GM12873 (cell line): ENCODE measurements around the gene CEP63.
A peak's percentile ranks its signal among the peaks of the same experiment; 100 is the strongest.

ENCODE experiments used
- TF ChIP-seq, protein P1 (sequence below): IDR thresholded peaks from 2 replicates; pipeline ENCODE4 v1.5.1; 2012; ENCODE audit warnings: low read depth, mild to moderate bottlenecking, moderate library complexity, low read length, control low read depth; ENCODE audit not compliant: insufficient read depth; ENCODE audit errors: missing control alignments

Gene CEP63

DNA sequence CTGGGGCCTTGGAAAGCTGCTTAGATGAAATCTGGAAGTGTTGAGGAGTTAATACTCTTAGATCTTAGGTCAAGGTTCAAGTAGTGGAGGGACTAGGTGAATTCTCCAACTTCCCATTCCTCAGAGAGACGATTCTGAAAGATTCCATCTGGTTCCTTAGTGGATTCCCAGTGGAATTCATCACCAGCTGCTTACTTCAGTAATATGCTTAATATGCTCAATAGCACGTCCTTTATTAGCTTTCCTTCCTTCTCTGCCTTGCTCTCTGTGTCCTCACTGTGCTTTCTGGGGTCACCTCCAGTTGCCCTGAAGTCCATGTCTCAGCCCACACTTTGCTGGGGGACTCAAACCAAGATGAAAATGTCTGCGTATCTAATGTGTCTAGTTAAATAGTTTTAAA lies 31.0 kb downstream of the CEP63 start:
- TF ChIP-seq, protein P1, sequence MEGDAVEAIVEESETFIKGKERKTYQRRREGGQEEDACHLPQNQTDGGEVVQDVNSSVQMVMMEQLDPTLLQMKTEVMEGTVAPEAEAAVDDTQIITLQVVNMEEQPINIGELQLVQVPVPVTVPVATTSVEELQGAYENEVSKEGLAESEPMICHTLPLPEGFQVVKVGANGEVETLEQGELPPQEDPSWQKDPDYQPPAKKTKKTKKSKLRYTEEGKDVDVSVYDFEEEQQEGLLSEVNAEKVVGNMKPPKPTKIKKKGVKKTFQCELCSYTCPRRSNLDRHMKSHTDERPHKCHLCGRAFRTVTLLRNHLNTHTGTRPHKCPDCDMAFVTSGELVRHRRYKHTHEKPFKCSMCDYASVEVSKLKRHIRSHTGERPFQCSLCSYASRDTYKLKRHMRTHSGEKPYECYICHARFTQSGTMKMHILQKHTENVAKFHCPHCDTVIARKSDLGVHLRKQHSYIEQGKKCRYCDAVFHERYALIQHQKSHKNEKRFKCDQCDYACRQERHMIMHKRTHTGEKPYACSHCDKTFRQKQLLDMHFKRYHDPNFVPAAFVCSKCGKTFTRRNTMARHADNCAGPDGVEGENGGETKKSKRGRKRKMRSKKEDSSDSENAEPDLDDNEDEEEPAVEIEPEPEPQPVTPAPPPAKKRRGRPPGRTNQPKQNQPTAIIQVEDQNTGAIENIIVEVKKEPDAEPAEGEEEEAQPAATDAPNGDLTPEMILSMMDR: no peak

GRCh38 chr3:134517791-134518190 lies 31.9 kb downstream of the CEP63 start:
- TF ChIP-seq, protein P1: no peak

DNA sequence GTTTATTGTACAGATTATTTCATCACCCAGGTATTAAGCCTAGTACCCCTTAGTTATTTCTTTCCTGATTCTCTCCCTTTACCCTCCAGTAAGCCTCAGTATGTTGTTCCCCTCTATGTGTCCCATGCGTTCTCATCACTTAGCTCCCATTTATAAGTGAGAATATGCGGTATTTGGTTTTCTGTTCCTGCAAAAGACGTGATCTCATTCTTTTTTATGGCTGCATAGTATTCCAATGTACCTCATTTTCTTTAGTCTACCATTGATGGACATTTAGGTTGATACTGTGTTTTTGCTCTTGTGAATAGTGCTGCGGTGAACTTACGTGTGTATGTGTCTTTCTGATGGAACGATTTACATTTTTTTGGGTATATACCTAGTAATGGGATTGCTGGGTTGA lies 36.7 kb downstream of the CEP63 start:
- TF ChIP-seq, protein P1: no peak

DNA sequence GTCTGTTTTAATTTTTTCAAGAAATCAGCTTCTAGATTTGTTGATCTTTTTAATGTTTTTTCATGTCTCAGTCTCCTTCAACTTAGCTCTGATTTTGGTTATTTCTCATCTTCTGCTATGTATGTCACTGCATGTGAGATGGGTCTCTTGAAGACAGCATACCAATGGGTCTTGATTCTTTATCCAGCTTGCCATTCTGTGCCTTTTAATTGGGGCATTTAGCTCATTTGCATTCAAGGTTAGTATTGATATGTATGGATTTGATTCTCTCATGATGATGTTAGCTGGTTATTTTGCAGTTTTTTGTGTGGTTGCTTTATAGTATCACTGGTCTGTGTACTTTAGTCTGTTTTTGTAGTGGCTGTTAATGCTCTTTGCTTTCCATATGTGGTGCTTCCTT lies 39.4 kb downstream of the CEP63 start:
- TF ChIP-seq, protein P1: no peak

DNA sequence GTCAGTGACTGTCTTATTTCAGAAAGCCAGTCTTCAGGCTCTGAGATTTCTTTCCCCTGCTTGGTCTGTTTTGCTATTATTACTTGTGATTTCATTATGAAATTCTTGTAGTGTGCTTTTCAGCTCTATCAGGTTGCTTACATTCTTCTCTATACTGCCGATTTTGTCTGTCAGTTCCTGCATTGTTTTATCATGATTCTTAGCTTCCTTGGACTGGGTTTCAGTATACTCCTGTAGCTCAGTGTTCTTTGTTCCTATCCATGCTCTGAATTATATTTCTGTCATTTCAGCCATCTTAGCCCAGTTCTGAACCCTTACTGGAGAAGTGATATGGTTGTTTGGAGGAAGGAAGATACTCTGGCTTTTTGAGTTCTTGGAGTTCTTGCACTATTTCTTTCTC lies 40.5 kb downstream of the CEP63 start:
- TF ChIP-seq, protein P1: no peak

DNA sequence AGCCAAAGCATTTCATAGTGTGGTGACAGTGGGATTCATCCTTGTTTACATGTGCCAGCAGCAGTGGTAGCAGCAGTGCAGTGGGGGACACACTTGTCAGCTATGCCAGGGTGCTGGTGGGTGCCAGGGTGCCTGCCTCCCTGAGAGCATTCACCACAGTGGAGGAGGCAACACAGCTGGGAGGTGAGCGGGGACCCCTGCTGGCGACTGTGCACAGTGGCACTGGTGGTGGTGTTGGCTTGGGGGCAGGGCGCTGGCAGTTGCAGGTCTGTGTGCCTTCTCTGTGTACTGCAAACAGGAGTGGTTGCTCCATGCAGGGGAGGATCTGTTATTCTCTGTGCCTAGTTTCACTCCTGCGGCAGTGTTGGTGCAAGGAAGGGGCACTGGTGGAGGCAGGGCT lies 41.2 kb downstream of the CEP63 start:
- TF ChIP-seq, protein P1: peak; percentile 54

DNA sequence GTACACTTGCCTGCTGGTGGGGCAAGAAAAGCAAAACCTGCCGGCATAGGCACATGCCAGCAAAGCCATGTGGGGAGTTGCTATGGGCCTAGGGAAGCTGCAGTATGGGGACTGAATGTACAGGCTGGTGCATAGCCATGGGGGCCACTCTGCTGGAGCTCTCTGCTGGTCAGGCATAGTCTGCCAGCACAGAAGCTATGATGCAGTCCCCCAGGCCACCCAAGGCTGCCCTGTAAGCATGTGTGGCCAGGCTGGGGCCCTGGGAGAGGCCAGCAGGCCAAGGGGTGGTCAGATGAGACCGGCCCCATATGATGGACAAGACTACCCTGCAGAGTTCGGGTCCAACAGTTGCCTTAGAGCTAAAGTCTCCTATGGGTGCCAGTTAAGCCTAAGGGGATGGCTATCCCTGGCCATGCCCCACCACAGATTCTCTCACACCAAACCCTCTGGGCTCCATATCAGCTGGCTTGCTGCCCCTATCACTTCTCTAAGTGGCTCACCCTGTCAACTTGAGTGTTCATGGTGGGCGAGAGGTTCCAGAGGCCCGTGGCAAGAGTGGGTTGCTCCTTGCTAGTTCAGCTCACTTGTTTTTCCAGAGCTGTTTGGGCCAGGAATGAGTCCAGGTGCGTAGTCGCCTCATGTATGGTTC lies 41.8 kb downstream of the CEP63 start:
- TF ChIP-seq, protein P1: no peak
